Upper lobe of left lung (tissue), 4 donors: ENCODE results near the gene APC2.

ENCODE experiments used
- EP300 ChIP-seq, 4 donors: sonication (generic); formaldehyde crosslinking; IDR thresholded peaks; one replicate each; pipeline ENCODE4 v1.5.1; 2017; ENCODE audit warnings: antibody characterized with exemption in 4 of 4, control low read depth in 2 of 4
- POLR2A ChIP-seq, 4 donors: fragments of 450-650 bp; IDR thresholded peaks; one replicate each; pipeline ENCODE4 v1.5.1; 2016 to 2017; ENCODE audit warnings: antibody characterized with exemption in 4 of 4, mild to moderate bottlenecking in 2 of 4
- POLR2AphosphoS5 ChIP-seq, 2 donors: sonication (generic); formaldehyde crosslinking; IDR thresholded peaks; one replicate each; pipeline ENCODE4 v1.5.1; 2017; ENCODE audit warnings: antibody characterized with exemption in 2 of 2
- TF ChIP-seq, protein P1 (sequence below), 6 experiments: fragments of 450-650 bp in 4 of 6; fragments of 200-600 bp in 2 of 6; sonication (generic) in 2 of 6; IDR thresholded peaks; one replicate each; pipeline ENCODE4 v1.5.1; 2016 to 2019; ENCODE audit warnings: antibody characterized with exemption in 6 of 6

GRCh38 chr19:1488282-1488601 lies 38.3 kb downstream of the APC2 start:
- TF ChIP-seq, protein P1, sequence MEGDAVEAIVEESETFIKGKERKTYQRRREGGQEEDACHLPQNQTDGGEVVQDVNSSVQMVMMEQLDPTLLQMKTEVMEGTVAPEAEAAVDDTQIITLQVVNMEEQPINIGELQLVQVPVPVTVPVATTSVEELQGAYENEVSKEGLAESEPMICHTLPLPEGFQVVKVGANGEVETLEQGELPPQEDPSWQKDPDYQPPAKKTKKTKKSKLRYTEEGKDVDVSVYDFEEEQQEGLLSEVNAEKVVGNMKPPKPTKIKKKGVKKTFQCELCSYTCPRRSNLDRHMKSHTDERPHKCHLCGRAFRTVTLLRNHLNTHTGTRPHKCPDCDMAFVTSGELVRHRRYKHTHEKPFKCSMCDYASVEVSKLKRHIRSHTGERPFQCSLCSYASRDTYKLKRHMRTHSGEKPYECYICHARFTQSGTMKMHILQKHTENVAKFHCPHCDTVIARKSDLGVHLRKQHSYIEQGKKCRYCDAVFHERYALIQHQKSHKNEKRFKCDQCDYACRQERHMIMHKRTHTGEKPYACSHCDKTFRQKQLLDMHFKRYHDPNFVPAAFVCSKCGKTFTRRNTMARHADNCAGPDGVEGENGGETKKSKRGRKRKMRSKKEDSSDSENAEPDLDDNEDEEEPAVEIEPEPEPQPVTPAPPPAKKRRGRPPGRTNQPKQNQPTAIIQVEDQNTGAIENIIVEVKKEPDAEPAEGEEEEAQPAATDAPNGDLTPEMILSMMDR (IDR thresholded peaks at IDR 0.05) = no peak
- no peak for TF ChIP-seq POLR2A (IDR thresholded peaks at IDR 0.05)
- TF ChIP-seq EP300 (IDR thresholded peaks at IDR 0.05) = no peak
- no peak for TF ChIP-seq POLR2AphosphoS5 (IDR thresholded peaks at IDR 0.05)
